Measurements from ENCODE around the gene DHPS. TPM values are rescaled to one million over a fixed set of nuclear protein-coding genes. Genes with fewer than 3 reads are reported as not detected.
"Not testable (repeated sequence)": the region's sequence is repeated elsewhere in the genome, so short reads cannot be mapped to it uniquely, and the experiment has no call there.

DHPS gene
- total RNA-seq, 1 experiment from 2014 or later = 93.6 TPM

DNA sequence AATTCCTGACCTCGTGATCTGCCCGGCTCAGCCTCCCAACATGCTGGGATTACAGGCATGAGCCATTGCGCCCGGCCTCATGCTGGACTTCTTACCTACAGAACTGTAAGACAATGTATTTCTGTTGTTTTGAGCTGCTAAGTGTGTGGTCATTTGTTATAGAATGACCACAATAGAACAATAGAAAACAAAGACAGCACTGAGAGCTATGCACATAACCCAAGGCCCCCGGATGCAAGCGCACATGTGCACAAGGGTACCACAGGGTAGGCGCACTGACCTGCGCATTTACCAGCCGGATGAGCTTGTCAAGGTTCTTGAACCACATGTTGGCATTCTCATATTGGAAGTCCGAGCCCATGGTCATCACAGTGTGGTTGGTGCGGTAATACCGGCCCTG, 20.7 kb downstream of the DHPS start:
- in situ Hi-C loops (cut with HindIII; ENCODE audit: low pct_unique_long_range_greater_than_20kb, low sequenced_read_pairs) = no loop called here
- DNase-seq (ENCODE audit: low read depth) = no peak

DNA sequence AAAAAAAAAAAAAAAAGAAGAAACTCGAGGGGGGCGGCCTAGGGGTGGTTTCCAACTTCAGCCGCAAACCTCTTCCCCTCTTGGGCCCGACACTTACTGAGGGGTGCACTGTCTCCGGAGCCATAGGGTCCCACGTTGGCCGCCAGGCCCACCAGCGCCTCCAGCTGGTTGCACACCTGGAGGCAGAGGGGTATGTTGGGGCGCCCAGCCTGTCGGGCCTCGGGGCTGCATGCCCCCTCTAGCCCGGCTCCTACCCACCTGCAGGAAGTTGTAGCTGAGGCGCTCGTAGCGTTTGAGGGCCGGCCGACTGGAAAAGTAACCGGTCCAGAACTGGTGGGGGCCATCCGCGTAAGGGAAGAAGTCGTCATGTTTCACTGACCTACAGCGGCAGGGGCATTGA, 23.7 kb downstream of the DHPS start:
- in situ Hi-C loops (cut with HindIII; ENCODE audit: low pct_unique_long_range_greater_than_20kb, low sequenced_read_pairs) = no loop called here

GRCh38 chr19:12656899-12657571, 24.6 kb downstream of the DHPS start:
- in situ Hi-C loops (cut with HindIII; ENCODE audit: low pct_unique_long_range_greater_than_20kb, low sequenced_read_pairs) = no loop called here
- no peak for DNase-seq (ENCODE audit: low read depth)

More for the DNA sequence above, 23.7 kb downstream of the DHPS start:
- no peak for DNase-seq (ENCODE audit: low read depth)

DNA sequence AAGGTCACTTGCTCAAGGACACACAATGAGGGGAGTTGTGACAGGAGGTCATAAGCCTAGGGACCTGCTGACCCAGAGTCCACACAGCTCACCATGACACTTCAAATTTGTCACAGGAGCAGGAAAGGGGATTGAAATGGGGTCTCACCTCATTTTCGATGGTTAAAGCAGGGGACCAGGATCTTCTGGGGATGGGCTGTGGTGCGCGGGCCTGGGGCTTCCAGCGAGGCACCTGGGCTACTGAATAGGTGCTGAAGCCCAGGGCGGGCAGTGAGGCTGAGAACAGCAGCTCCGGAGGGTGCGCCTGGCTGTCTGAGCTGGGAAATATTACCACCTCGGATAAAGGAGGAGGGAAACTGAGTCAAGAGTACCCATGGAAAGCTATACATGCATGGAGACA, 26.1 kb downstream of the DHPS start:
- in situ Hi-C loops (cut with HindIII; ENCODE audit: low pct_unique_long_range_greater_than_20kb, low sequenced_read_pairs) = no loop called here
- DNase-seq (ENCODE audit: low read depth) = no peak

GRCh38 chr19:12652219-12652618, 29.5 kb downstream of the DHPS start:
- in situ Hi-C loops (cut with HindIII; ENCODE audit: low pct_unique_long_range_greater_than_20kb, low sequenced_read_pairs) = no loop called here
- DNase-seq (ENCODE audit: low read depth) = no peak

- in situ Hi-C loops (cut with HindIII; ENCODE audit: low pct_unique_long_range_greater_than_20kb, low sequenced_read_pairs) = no loop called here
- DNase-seq (ENCODE audit: low read depth) = no peak
Measured at GRCh38 chr19:12649941-12650340, 31.7 kb downstream of the DHPS start.

GRCh38 chr19:12648088-12648487, 33.6 kb downstream of the DHPS start:
- in situ Hi-C loops (cut with HindIII; ENCODE audit: low pct_unique_long_range_greater_than_20kb, low sequenced_read_pairs) = no loop called here
- no peak for DNase-seq (ENCODE audit: low read depth)

DNA sequence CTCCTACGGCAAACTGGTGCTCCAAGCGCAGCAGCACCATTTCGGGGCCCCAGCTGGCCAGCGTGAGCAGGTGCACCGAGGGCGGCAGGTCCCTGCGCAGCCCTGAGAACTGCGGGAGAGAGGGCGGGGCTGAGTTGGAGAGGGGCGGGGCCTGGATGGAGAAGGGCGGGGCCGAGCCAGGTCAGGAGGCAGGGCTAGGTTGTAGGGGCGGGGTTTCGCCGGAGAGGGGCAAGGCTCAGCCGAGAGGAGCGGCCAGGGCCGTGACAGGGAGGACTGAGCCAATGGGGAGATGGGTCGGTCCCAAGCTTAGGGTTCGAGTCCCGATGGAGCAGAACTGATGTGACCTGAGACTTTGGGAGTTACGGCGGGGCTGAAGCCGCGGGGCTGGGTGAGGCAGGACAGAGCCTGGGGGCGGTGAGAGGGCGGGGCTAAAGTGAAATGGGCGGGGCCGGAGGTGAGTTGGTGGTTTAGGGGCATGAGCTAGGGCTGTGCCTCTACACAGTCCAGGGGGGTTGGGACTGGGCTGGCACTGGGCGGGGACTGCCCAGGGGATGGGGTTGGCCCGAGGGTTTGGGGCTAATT, 34.1 kb downstream of the DHPS start:
- no peak for DNase-seq (ENCODE audit: low read depth)
- in situ Hi-C loops (cut with HindIII; ENCODE audit: low pct_unique_long_range_greater_than_20kb, low sequenced_read_pairs) = no loop called here

GRCh38 chr19:12647047-12647446, 34.6 kb downstream of the DHPS start:
- in situ Hi-C loops (cut with HindIII; ENCODE audit: low pct_unique_long_range_greater_than_20kb, low sequenced_read_pairs) = no loop called here
- no peak for DNase-seq (ENCODE audit: low read depth)

- in situ Hi-C loops (cut with HindIII; ENCODE audit: low pct_unique_long_range_greater_than_20kb, low sequenced_read_pairs) = no loop called here
Measured at GRCh38 chr19:12646551-12646950, 35.1 kb downstream of the DHPS start.

GRCh38 chr19:12643716-12644115, 38.0 kb downstream of the DHPS start:
- DNase-seq (ENCODE audit: low read depth); in situ Hi-C loops (cut with HindIII; ENCODE audit: low pct_unique_long_range_greater_than_20kb, low sequenced_read_pairs): not testable (repeated sequence)

More at GRCh38 chr19:12646551-12646950, 35.1 kb downstream of the DHPS start:
- DNase-seq (ENCODE audit: low read depth) = no peak

DNA sequence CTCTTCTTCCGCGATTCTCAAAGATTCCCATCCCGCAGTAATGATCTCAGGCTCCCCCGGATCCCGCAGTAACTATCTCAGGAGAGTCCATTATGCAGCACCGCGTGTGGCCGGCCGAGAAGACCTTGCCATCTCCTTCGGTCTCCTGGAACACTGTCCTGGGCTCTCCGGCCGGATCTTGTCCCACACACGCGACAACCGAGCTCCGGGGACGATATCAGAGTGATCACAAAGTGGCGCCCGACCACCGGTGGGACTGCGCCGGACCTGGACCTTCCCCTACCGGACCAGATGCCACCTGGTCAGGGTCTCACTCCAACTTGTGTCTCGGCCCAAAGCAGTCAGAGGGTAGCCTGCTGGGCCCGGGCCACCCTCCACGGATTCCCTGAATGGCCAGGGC, 39.2 kb downstream of the DHPS start:
- in situ Hi-C loops (cut with HindIII; ENCODE audit: low pct_unique_long_range_greater_than_20kb, low sequenced_read_pairs) = no loop called here
- DNase-seq (ENCODE audit: low read depth) = no peak

GRCh38 chr19:12641456-12641855, 40.2 kb downstream of the DHPS start:
- no peak for DNase-seq (ENCODE audit: low read depth)
- in situ Hi-C loops (cut with HindIII; ENCODE audit: low pct_unique_long_range_greater_than_20kb, low sequenced_read_pairs) = no loop called here

DNA sequence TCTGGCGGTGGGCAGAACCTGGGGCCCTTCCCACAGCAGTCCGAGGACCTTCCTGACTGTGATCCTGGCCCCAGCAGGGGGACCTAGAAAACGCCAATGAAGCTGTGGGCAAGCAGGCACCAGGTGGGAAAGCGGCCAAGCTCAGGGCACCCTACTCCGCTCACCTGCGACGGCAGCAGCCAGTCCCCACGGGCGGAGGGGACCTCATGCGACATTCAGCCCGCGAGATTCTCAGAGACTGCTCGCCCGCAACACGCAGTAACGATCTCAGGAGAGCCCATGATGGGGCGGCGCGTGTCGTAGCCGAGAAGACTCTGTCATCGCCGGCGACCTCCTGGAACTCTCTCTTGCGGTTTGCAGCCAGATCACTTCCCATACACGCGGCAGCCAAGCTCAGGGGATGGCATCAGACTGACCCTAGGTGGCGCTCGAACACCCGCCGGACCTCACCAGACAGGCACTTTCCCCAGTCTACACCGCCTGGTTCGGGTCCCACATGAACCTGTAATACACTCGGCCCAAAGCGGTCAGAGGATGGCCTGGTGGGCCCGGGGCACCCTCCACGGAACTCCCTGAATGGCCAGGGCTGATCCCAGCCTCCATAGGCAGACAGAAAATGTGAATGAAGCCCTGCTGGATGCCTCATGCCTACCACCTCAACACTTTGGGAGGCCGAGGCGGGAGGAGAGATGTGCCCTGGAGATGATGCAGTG, 41.6 kb downstream of the DHPS start:
- in situ Hi-C loops (cut with HindIII; ENCODE audit: low pct_unique_long_range_greater_than_20kb, low sequenced_read_pairs) = no loop called here
- DNase-seq (ENCODE audit: low read depth) = peak; percentile 51

- in situ Hi-C loops (cut with HindIII; ENCODE audit: low pct_unique_long_range_greater_than_20kb, low sequenced_read_pairs) = no loop called here
- no peak for DNase-seq (ENCODE audit: low read depth)
Measured at GRCh38 chr19:12638611-12639182, 43.0 kb downstream of the DHPS start.

- in situ Hi-C loops (cut with HindIII; ENCODE audit: low pct_unique_long_range_greater_than_20kb, low sequenced_read_pairs) = no loop called here
- no peak for DNase-seq (ENCODE audit: low read depth)
Measured at GRCh38 chr19:12636631-12637030, 45.0 kb downstream of the DHPS start.

DNA sequence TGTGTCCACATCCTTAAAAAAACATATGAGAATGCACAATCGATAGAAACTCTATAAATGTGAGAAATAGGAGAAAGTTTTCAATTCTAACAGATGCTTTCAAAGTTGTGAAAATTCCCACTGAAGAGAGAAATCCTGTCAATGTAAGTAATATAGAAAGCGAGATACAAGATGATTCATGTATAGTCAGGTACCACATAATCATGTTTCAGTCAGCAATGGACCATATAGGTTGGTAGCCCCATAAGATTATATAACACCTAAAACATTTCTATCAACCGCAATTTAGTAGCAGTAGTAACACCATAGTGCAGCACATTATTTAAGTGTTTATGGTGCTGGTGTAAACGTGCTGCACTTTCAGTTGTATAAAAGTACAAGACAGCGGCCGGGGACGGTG, 52.5 kb downstream of the DHPS start:
- no peak for DNase-seq (ENCODE audit: low read depth)
- in situ Hi-C loops (cut with HindIII; ENCODE audit: low pct_unique_long_range_greater_than_20kb, low sequenced_read_pairs) = no loop called here

- peak; percentile 32 for DNase-seq (ENCODE audit: low read depth)
- in situ Hi-C loops (cut with HindIII; ENCODE audit: low pct_unique_long_range_greater_than_20kb, low sequenced_read_pairs) = no loop called here
Measured at GRCh38 chr19:12628040-12629022, 53.3 kb downstream of the DHPS start.
